ENCODE data around the gene DHX9.

DHX9 gene

GRCh38 chr1:182930985-182931384 is 91.8 kb downstream of the DHX9 start:
- H3F3A ChIP-seq (ENCODE audit: control insufficient read depth, insufficient read depth), result peaks cover 4% of the 10 kb centered on the region; the same call in 1 of the 2 replicates
- no peak overlapping the region for H3K4me2 ChIP-seq (ENCODE audit: low read length)
- H3K27ac ChIP-seq (ENCODE audit: low read depth, low read length), result no peak overlapping the region
- no peaks in the 10 kb centered on the region for H3K36me3 ChIP-seq (ENCODE audit: control insufficient read depth, low read length)
- TF ChIP-seq, protein P1, sequence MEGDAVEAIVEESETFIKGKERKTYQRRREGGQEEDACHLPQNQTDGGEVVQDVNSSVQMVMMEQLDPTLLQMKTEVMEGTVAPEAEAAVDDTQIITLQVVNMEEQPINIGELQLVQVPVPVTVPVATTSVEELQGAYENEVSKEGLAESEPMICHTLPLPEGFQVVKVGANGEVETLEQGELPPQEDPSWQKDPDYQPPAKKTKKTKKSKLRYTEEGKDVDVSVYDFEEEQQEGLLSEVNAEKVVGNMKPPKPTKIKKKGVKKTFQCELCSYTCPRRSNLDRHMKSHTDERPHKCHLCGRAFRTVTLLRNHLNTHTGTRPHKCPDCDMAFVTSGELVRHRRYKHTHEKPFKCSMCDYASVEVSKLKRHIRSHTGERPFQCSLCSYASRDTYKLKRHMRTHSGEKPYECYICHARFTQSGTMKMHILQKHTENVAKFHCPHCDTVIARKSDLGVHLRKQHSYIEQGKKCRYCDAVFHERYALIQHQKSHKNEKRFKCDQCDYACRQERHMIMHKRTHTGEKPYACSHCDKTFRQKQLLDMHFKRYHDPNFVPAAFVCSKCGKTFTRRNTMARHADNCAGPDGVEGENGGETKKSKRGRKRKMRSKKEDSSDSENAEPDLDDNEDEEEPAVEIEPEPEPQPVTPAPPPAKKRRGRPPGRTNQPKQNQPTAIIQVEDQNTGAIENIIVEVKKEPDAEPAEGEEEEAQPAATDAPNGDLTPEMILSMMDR (IDR thresholded peaks at IDR 0.05; ENCODE audit: low read depth, low read length, poor library complexity, severe bottlenecking), result no peak
- no peak for TF ChIP-seq EZH2phosphoT487 (IDR thresholded peaks at IDR 0.05; ENCODE audit: borderline replicate concordance, low read length)
- H3K9me3 ChIP-seq (ENCODE audit: control insufficient read depth, insufficient read depth, low read length), result 0 out of 2 replicates have a peak, but pooled peaks cover 3% of the 10 kb centered on the region
- no peaks in the 10 kb centered on the region for H3K27me3 ChIP-seq (ENCODE audit: control insufficient read depth, low read length)
- no peaks in the 10 kb centered on the region for H3K9me2 ChIP-seq (replicated peaks; ENCODE audit: control insufficient read depth, low read length)
- peaks cover 23% of the 10 kb centered on the region for H3K4me1 ChIP-seq (ENCODE audit: control insufficient read depth, low read length)
- H3K4me3 ChIP-seq (ENCODE audit: low read length), result no peak overlapping the region
- H4K20me1 ChIP-seq (ENCODE audit: control insufficient read depth, insufficient read depth, low read depth, low read length), result no peaks in the 10 kb centered on the region
- H3K79me2 ChIP-seq (ENCODE audit: control insufficient read depth, low read length), result no peaks in the 10 kb centered on the region

DNA sequence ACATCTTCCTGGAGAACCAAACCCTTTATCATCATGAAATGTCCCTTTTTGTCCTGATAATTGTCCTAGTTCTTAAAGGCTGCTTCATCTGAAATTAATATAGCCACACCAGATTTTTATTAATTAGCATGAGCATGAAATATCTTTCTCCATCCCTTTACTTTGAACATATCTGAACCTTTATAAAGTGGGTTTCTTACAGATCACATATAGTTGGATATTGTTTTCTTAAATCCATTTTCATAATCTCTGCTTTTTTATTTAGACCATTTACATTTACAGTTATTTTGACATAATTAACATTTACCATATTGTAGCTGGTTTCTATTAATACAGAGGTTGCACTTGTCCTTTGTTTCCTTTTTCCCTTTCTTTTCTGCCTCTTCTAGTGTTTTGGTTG is 96.6 kb downstream of the DHX9 start:
- Histone ChIP-seq H3F3A (ENCODE audit: control insufficient read depth, insufficient read depth) (no peaks in the 10 kb centered on the region), H3K4me1 (ENCODE audit: control insufficient read depth, low read length) (no peaks in the 10 kb centered on the region), H3K9me2 (replicated peaks; ENCODE audit: control insufficient read depth, low read length) (no peaks in the 10 kb centered on the region), H3K4me3 (ENCODE audit: low read length) (no peak overlapping the region), H3K36me3 (ENCODE audit: control insufficient read depth, low read length) (no peaks in the 10 kb centered on the region), H3K79me2 (ENCODE audit: control insufficient read depth, low read length) (no peaks in the 10 kb centered on the region), H3K27ac (ENCODE audit: low read depth, low read length) (no peak overlapping the region), H3K9me3 (ENCODE audit: control insufficient read depth, insufficient read depth, low read length) (0 out of 2 replicates have a peak, but pooled peaks cover 3% of the 10 kb centered on the region), H3K4me2 (ENCODE audit: low read length) (no peak overlapping the region), H4K20me1 (ENCODE audit: control insufficient read depth, insufficient read depth, low read depth, low read length) (no peaks in the 10 kb centered on the region), H3K27me3 (ENCODE audit: control insufficient read depth, low read length) (no peaks in the 10 kb centered on the region)
- TF ChIP-seq EZH2phosphoT487 (IDR thresholded peaks at IDR 0.05; ENCODE audit: borderline replicate concordance, low read length), result no peak
- TF ChIP-seq, protein P1 (IDR thresholded peaks at IDR 0.05; ENCODE audit: low read depth, low read length, poor library complexity, severe bottlenecking), result no peak

Data from DOHH2 (cell line).